AG04450 (cell line): ENCODE measurements around the gene SUPT4H1. TPM values are rescaled to one million over a fixed set of nuclear protein-coding genes. Genes with fewer than 3 reads are reported as not detected.

Source experiments
- CTCF ChIA-PET: fragments of 300-600, 350-600 bp; formaldehyde crosslinking; extraction: SDS; loops from one replicate; lab custom pipeline; 2022; ENCODE audit warnings: antibody characterized with exemption, inconsistent platforms; lab: Charles Lee
- POLR2A ChIA-PET: fragments of 350-600 bp; formaldehyde crosslinking; extraction: SDS; loops from one replicate; lab custom pipeline; 2021; ENCODE audit warnings: antibody characterized with exemption, inconsistent platforms; lab: Yijun Ruan, JAX
- DNase-seq: peaks from one replicate; pipeline ENCODE4 v3.0.0-alpha.2; 2011; ENCODE audit warnings: low read depth, low spot score
- H3K27ac ChIP-seq: one replicate; pipeline ENCODE4 v1.5.1; 2012; ENCODE audit warnings: low read depth, low read length, control low read depth
- H3K27me3 ChIP-seq: one replicate; pipeline ENCODE4 v1.6.0; 2012; ENCODE audit warnings: low read length; ENCODE audit not compliant: control insufficient read depth, insufficient read depth
- H3K4me3 ChIP-seq: 2 replicates; pipeline ENCODE4 v1.5.1; 2011; ENCODE audit warnings: mild to moderate bottlenecking, low read depth, low read length, control low read depth
- H3K9me3 ChIP-seq: 2 replicates; pipeline ENCODE4 v1.5.1; 2012; ENCODE audit warnings: low read length; ENCODE audit not compliant: control insufficient read depth, insufficient read depth
- CTCF ChIP-seq: IDR thresholded peaks from 2 replicates; pipeline ENCODE4 v1.5.1; 2011; ENCODE audit warnings: low read depth, low read length, control low read depth, inconsistent platforms
- polyA plus RNA-seq: library from polyadenylated mRNA; depleted of rRNA; stranded (reverse); fragments of >200 nt; gene quantifications from 2 replicates; pipeline ENCODE4 v1.2.3, GENCODE V29; 2011

The SUPT4H1 gene
- polyA plus RNA-seq, 1 experiment, result 191 TPM

DNA sequence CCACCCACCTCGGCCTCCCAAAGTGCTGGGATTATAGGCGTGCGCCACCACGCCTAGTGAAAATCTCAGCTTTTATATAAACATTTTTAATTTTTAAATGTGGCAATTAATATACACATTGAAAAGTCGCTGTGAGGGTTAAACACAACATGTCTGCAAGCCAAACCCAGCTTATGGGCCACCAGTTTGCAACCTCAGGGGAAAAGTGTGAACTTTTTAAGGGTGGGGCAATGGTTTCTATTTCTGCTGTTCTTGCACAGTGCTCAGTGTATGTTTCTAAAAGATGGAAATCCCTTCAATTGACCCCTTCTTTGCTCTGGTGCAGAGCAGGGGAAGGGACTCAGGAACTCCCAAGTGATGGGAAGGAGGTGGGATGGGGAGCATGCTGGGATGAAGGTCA, 18.3 kb upstream of the SUPT4H1 start:
- no peak overlapping the region for H3K4me3 ChIP-seq
- H3K27ac ChIP-seq, result no peak overlapping the region
- peaks cover 12% of the 10 kb centered on the region for H3K27me3 ChIP-seq
- TF ChIP-seq CTCF, result no peak
- ChIA-PET CTCF (interaction anchor here (0.6 to 1.6 kb wide), 2 partner anchors 83 to 120 kb away, joined by 3 to 5 read pairs; no protein-coding TSS in a partner anchor), POLR2A (no interaction called here)
- no peak for DNase-seq
- no peaks in the 10 kb centered on the region for H3K9me3 ChIP-seq

DNA sequence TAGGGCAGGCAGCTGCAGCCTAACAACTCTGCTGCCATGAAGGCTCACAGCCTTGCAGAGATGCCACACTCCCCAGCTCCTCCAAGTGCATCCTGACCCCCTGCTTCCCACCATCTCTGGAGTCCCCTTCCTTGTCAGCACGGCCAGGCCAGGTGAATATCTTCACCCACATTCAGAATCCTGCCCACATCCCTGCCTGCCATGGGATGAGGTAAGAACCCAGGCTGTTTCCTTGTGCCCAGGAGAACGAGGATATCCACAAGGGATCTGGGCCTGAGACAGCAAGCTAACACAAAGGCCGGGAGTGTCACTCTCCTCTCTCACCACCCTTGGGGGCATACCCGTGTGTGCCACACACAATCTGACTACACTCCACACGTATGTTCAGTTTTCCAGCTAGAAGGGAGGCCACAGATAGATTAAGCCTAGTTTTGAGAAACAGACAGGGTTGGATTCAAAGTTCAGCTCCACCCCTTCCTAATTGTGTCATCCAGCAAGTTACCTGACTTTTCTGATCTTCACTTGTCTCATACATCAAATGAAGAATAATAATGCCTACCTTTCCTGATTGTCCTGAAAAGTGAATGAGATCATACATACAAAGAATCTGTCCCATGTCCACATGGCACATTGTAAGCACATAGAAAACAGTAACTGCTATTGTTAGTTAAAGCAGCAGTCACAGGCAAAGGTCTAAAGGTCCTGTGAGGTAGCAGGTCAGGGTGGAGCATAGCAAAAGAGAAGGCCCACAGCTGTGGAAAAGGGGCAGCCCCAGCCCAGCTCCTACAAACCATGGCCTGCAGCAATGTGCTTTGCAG, 17.4 kb upstream of the SUPT4H1 start:
- no peak for DNase-seq
- Histone ChIP-seq H3K4me3 (no peak overlapping the region), H3K27ac (no peak overlapping the region), H3K27me3 (peaks cover 15% of the 10 kb centered on the region), H3K9me3 (no peaks in the 10 kb centered on the region)
- ChIA-PET POLR2A (interaction anchor here (0.7 kb wide), 1 partner anchor 107 kb away, joined by 8 read pairs; no protein-coding TSS in a partner anchor), CTCF (interaction anchor here (0.6 to 1.6 kb wide), 2 partner anchors 59 to 119 kb away, joined by 5 to 6 read pairs; no protein-coding TSS in a partner anchor)
- no peak for TF ChIP-seq CTCF

DNA sequence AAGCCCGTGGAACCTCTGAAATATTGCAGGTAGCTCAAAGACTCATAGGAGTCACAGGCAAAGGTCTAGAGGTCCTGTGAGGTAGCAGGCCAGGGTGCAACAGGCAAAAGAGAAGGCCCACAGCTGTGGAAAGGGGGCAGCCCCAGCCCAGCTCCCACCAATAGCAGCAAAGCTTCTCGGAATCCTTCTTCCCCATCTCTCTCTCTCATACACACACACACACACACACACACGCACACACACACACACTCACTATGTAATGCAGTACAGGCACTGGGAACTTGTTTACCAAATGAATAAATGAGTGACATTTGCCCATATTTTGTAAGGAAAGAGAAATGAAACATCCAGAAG, 16.8 kb upstream of the SUPT4H1 start:
- CTCF ChIA-PET, result no interaction called here
- DNase-seq, result no peak
- H3K4me3 ChIP-seq, result no peak overlapping the region
- H3K27ac ChIP-seq, result no peak overlapping the region
- no peak for TF ChIP-seq CTCF
- POLR2A ChIA-PET, result no interaction called here
- peaks cover 20% of the 10 kb centered on the region for H3K27me3 ChIP-seq
- no peaks in the 10 kb centered on the region for H3K9me3 ChIP-seq

DNA sequence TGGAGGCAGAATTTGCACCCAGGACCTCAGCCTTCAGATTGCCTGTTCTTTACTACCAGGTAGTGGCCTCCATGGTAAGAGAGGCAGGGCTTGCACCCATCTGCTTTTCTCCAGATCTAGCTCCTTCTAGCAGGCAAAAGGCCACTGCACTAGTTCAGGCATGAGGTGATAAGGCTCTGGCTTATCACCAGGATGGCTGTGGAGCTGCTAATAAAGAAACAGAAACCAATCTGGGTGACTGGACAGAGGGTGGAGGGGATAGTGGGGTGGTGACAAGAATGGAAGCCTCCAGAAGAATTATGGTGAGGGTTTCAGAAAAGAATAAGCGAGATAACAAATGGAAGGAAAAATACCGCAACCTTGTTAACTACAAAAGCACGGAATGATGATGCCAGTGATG, 15.5 kb upstream of the SUPT4H1 start:
- no peak overlapping the region for H3K27ac ChIP-seq
- H3K9me3 ChIP-seq, result no peaks in the 10 kb centered on the region
- ChIA-PET CTCF (interaction anchor here (1.3 kb wide), 1 partner anchor 50 kb away, joined by 4 read pairs; the partner anchor contains the start of gene RNF43), POLR2A (no interaction called here)
- no peak for DNase-seq
- H3K4me3 ChIP-seq, result no peak overlapping the region
- H3K27me3 ChIP-seq, result peaks cover 20% of the 10 kb centered on the region
- TF ChIP-seq CTCF, result no peak

DNA sequence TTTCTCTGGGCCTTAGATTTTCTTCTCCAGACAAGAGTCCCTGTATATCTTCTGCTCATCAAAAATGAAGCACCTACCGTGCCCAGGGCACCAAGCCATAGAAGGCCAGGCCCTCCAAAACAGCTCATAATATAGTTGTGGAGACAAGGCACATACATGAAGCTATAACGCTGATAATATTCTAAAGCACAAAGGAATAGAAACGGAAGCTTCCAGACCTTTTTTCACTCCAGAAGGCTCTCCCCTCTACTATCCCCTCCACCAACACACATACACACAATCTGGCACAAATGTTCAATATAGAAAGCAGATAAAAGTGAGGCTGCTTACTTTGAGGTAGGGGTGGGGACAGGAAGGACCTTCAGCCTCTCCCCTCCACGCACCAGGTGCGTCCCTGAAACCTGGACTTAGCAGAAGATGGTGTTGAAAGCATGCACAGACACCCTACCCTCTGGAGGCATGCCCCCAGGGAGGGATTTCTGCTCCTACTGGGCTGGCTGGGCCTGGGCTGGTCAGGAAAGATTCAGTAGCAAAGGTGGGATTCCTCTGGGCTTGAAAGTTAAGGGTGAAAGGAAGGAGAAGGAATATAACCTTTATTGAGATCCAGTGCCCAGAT, 14.1 kb upstream of the SUPT4H1 start:
- Histone ChIP-seq H3K27me3 (peaks cover 20% of the 10 kb centered on the region), H3K4me3 (no peak overlapping the region), H3K27ac (no peak overlapping the region), H3K9me3 (no peaks in the 10 kb centered on the region)
- ChIA-PET POLR2A (no interaction called here), CTCF (no interaction called here)
- no peak for TF ChIP-seq CTCF
- no peak for DNase-seq
